ENCODE measurements around the gene EPC1.

DNA sequence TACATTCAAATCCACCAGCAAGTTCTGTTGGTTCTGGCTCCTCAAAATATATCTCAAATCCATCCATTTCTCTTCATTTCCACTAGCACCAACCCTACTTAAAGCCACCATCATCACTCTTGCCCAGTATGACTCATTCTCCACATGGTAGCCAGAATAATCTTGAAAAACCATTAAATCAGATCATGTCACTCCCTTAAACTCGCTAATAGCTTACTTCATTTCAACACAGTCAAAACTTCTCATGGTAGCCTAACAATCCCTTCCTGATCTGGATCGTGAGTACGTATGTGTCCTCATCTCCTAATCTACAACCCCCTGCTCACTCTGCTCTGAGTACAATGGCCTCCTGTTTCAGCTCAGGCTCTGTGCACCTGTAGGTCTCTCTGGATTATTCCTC, 8.7 kb downstream of the EPC1 start:
- no peak for TF ChIP-seq ELF1 (IDR thresholded peaks at IDR 0.05)
- TF ChIP-seq, protein P1, sequence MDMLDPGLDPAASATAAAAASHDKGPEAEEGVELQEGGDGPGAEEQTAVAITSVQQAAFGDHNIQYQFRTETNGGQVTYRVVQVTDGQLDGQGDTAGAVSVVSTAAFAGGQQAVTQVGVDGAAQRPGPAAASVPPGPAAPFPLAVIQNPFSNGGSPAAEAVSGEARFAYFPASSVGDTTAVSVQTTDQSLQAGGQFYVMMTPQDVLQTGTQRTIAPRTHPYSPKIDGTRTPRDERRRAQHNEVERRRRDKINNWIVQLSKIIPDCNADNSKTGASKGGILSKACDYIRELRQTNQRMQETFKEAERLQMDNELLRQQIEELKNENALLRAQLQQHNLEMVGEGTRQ (IDR thresholded peaks at IDR 0.05; ENCODE audit: borderline replicate concordance, low read depth, low read length), result no peak
- TF ChIP-seq TCF12 (IDR thresholded peaks at IDR 0.05), result no peak
- no peak for TF ChIP-seq SMC3 (IDR thresholded peaks at IDR 0.05; ENCODE audit: low read depth, low read length)
- TF ChIP-seq EP300 (IDR thresholded peaks at IDR 0.05; ENCODE audit: borderline replicate concordance in 1 of 2, low read depth in 1 of 2, low read length in 1 of 2), result no peak
- TF ChIP-seq YY1 (IDR thresholded peaks at IDR 0.05; ENCODE audit: low read depth), result no peak
- no peak for TF ChIP-seq GABPA (IDR thresholded peaks at IDR 0.05; ENCODE audit: low read depth)
- TF ChIP-seq, protein P2, sequence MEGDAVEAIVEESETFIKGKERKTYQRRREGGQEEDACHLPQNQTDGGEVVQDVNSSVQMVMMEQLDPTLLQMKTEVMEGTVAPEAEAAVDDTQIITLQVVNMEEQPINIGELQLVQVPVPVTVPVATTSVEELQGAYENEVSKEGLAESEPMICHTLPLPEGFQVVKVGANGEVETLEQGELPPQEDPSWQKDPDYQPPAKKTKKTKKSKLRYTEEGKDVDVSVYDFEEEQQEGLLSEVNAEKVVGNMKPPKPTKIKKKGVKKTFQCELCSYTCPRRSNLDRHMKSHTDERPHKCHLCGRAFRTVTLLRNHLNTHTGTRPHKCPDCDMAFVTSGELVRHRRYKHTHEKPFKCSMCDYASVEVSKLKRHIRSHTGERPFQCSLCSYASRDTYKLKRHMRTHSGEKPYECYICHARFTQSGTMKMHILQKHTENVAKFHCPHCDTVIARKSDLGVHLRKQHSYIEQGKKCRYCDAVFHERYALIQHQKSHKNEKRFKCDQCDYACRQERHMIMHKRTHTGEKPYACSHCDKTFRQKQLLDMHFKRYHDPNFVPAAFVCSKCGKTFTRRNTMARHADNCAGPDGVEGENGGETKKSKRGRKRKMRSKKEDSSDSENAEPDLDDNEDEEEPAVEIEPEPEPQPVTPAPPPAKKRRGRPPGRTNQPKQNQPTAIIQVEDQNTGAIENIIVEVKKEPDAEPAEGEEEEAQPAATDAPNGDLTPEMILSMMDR (IDR thresholded peaks at IDR 0.05), result no peak
- TF ChIP-seq RAD21 (IDR thresholded peaks at IDR 0.05; ENCODE audit: low read length), result no peak
- TF ChIP-seq EZH2phosphoT487 (IDR thresholded peaks at IDR 0.05; ENCODE audit: borderline replicate concordance, low read depth), result no peak
- no peak for TF ChIP-seq SIN3A (IDR thresholded peaks at IDR 0.05; ENCODE audit: borderline replicate concordance, low read depth, low read length)
- no peak for TF ChIP-seq FOXM1 (IDR thresholded peaks at IDR 0.05; ENCODE audit: low read depth)
- TF ChIP-seq, protein P3, sequence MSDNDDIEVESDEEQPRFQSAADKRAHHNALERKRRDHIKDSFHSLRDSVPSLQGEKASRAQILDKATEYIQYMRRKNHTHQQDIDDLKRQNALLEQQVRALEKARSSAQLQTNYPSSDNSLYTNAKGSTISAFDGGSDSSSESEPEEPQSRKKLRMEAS (IDR thresholded peaks at IDR 0.05; ENCODE audit: low read depth), result no peak
- no peak for TF ChIP-seq NFIC (IDR thresholded peaks at IDR 0.05; ENCODE audit: borderline replicate concordance)

Measured in SK-N-SH (cell line).